GM12878 (cell line): ENCODE data around the gene EBP. TPM values are rescaled to one million over a fixed set of nuclear protein-coding genes. Genes with fewer than 3 reads are reported as not detected.

Experiments
- ATAC-seq: fragments of 200-7000 bp; cut with Tn5 transposase; 3 replicates; pipeline ENCODE4 v1.9.1; 2020; ENCODE audit warnings: mild to moderate bottlenecking, moderate library complexity
- BruUV-seq: library from RNA; stranded (reverse); fragments of 400-500 nt; replicated peaks from 2 replicates; lab custom pipeline; 2021; lab: Mats Ljungman, UMichigan
- CTCF ChIA-PET: fragments of 300-600 bp; sonication (Branson Sonifier 250); formaldehyde crosslinking; extraction: SDS; loops from one replicate; lab custom pipeline; 2021; ENCODE audit warnings: inconsistent platforms; lab: Yijun Ruan, JAX
- POLR2A ChIA-PET: fragments of 350-600 bp; formaldehyde crosslinking; extraction: SDS; loops from one replicate; lab custom pipeline; 2021; ENCODE audit warnings: inconsistent platforms; lab: Charles Lee
- RAD21 ChIA-PET: fragments of 300-600 bp; sonication (Branson Sonifier 250); formaldehyde crosslinking; loops from one replicate; lab custom pipeline; 2023; ENCODE audit warnings: antibody characterized with exemption; ENCODE audit not compliant: unreplicated experiment; lab: Charles Lee
- SMC1A ChIA-PET: fragments of 300-600 bp; sonication (Branson Sonifier 250); formaldehyde crosslinking; loops from one replicate; lab custom pipeline; 2023; ENCODE audit not compliant: unreplicated experiment, uncharacterized antibody; lab: Charles Lee
- DNase-seq: peaks from one replicate; pipeline ENCODE4 v3.0.0-alpha.2; 2011; ENCODE audit warnings: low read depth, low spot score
- FAIRE-seq: peaks from 3 replicates; lab custom pipeline; 2011; peaks lifted over from hg19 to GRCh38; lab: Jason Lieb, UNC
- H2AFZ ChIP-seq: 2 replicates; pipeline ENCODE4 v1.6.0; 2011; ENCODE audit warnings: low read depth, low read length, control low read depth; ENCODE audit not compliant: control insufficient read depth
- H3K27ac ChIP-seq: 2 replicates; pipeline ENCODE4 v1.5.1; 2011; ENCODE audit warnings: control low read depth; ENCODE audit not compliant: control insufficient read depth, insufficient read depth
- H3K27me3 ChIP-seq, 2 experiments: replicated peaks in 1 of 2; 2 replicates each; pipeline versions ENCODE4 v1.6.0 to v1.6.1; 2011; ENCODE audit warnings: low read length in 1 of 2; ENCODE audit not compliant: control insufficient read depth in 2 of 2, insufficient read depth in 2 of 2
- H3K36me3 ChIP-seq, 2 experiments: 2 replicates each; pipeline ENCODE4 v1.5.1; 2011; ENCODE audit warnings: low read length in 1 of 2; ENCODE audit not compliant: control insufficient read depth in 2 of 2, insufficient read depth in 2 of 2
- H3K4me1 ChIP-seq: 2 replicates; pipeline ENCODE4 v1.6.1; 2011; ENCODE audit warnings: mild to moderate bottlenecking, low read length, moderate library complexity, mixed read lengths; ENCODE audit not compliant: control insufficient read depth, insufficient read depth
- H3K4me2 ChIP-seq: 2 replicates; pipeline ENCODE4 v1.6.0; 2011; ENCODE audit warnings: control low read depth; ENCODE audit not compliant: control insufficient read depth, insufficient read depth
- H3K4me3 ChIP-seq: fragments of 200-600 bp; sonication (generic); 2 replicates; pipeline ENCODE4 v1.5.1; 2016
- H3K79me2 ChIP-seq: 2 replicates; pipeline ENCODE4 v1.6.0; 2011; ENCODE audit warnings: low read length; ENCODE audit not compliant: control insufficient read depth, insufficient read depth
- H3K9ac ChIP-seq: 2 replicates; pipeline ENCODE4 v1.8.0; 2011; ENCODE audit warnings: low read length, control low read depth, mixed read lengths; ENCODE audit not compliant: control insufficient read depth, insufficient read depth
- H3K9me3 ChIP-seq: replicated peaks from 3 replicates; pipeline ENCODE4 v1.5.1; 2011; ENCODE audit warnings: mild to moderate bottlenecking, low read length; ENCODE audit not compliant: control insufficient read depth, insufficient read depth
- H4K20me1 ChIP-seq: 2 replicates; pipeline ENCODE4 v1.6.0; 2011; ENCODE audit not compliant: control insufficient read depth, insufficient read depth
- BACH1 ChIP-seq: fragments of 450-650 bp; IDR thresholded peaks from 2 replicates; pipeline ENCODE4 v1.6.1; 2017; ENCODE audit warnings: mild to moderate bottlenecking, borderline replicate concordance
- CHD4 ChIP-seq: fragments of 200-600 bp; sonication (generic); IDR thresholded peaks from 2 replicates; pipeline ENCODE4 v1.6.1; 2016; ENCODE audit warnings: mild to moderate bottlenecking
- ESRRA ChIP-seq: IDR thresholded peaks from 2 replicates; pipeline ENCODE4 v1.6.1; 2012; ENCODE audit warnings: mild to moderate bottlenecking, low read length, improper control_type of control experiment
- MLLT1 ChIP-seq: fragments of 450-650 bp; IDR thresholded peaks from 2 replicates; pipeline ENCODE4 v1.6.1; 2016; ENCODE audit warnings: mild to moderate bottlenecking
- POLR2AphosphoS5 ChIP-seq: IDR thresholded peaks from 2 replicates; pipeline ENCODE4 v1.6.1; 2011; ENCODE audit warnings: mild to moderate bottlenecking, low read length, inconsistent platforms
- RAD51 ChIP-seq: fragments of 450-650 bp; IDR thresholded peaks from 2 replicates; pipeline ENCODE4 v1.6.1; 2016; ENCODE audit warnings: moderate library complexity, mild to moderate bottlenecking, inconsistent platforms
- SUPT20H ChIP-seq: IDR thresholded peaks from 2 replicates; pipeline ENCODE4 v1.6.1; 2011; ENCODE audit warnings: low read depth, mild to moderate bottlenecking, low read length, moderate library complexity, borderline replicate concordance; ENCODE audit not compliant: control insufficient read depth
- WGBS: methylation state at CpG from one replicate; pipeline ENCODE4 v1.1.6; 2016; ENCODE audit warnings: low lambda C conversion rate; ENCODE audit not compliant: insufficient replicate concordance, insufficient coverage; ENCODE audit errors: missing lambda C conversion rate; 5-methylcytosine and 5-hydroxymethylcytosine counted together
- in situ Hi-C: fragments of 300-500 bp; cut with MboI; formaldehyde crosslinking; loops from 9 replicates; pipeline ENCODE4 v1.14.3; 2018; ENCODE audit warnings: mixed read lengths
- intact Hi-C: fragments of 100-400 bp; cut with micrococcal nuclease; formaldehyde crosslinking; loops from one replicate; pipeline ENCODE4 v1.14.2; 2022; ENCODE audit not compliant: unreplicated experiment
- polyA plus RNA-seq, 11 experiments: library from polyadenylated mRNA; depleted of rRNA in 4 of 11; unstranded in 6 of 11; stranded (reverse) in 5 of 11; fragments of >200 nt; fragmentation: Nextera tagmentation in 4 of 11; fragmentation: Illumina TruSeq in 1 of 11; extraction: Ambion mirVana in 4 of 11; extraction: Trizol in 1 of 11; gene quantifications; 1 replicate in 1 of 11; 2 replicates in 10 of 11; pipeline versions ENCODE4 v1.2.1 to v1.2.3, GENCODE V29; 2011 to 2016; ENCODE audit warnings: inconsistent platforms in 2 of 11, missing spikeins in 2 of 11, low read depth in 1 of 11
- total RNA-seq, 4 experiments: library from RNA; depleted of rRNA in 3 of 4; stranded (reverse); fragments of >200 nt in 3 of 4; fragmentation: Illumina TruSeq in 1 of 4; extraction: Trizol in 1 of 4; gene quantifications; 2 replicates each; pipeline versions ENCODE4 v1.2.1 to v1.2.3, GENCODE V29; 2013 to 2021
- TF ChIP-seq, protein P1 (sequence below): IDR thresholded peaks from 2 replicates; pipeline ENCODE4 v1.6.1; 2012; ENCODE audit warnings: mild to moderate bottlenecking, low read depth, low read length
- TF ChIP-seq, protein P2 (sequence below): fragments of 150-350 bp; IDR thresholded peaks from 2 replicates; pipeline ENCODE4 v1.6.1; 2014; ENCODE audit warnings: mild to moderate bottlenecking, low read depth, low read length

The EBP gene
- total and polyA plus RNA-seq, 10 of the 15 experiments (the other 5 are each of a cell fraction or from before 2014, with no cell fraction given): 125 to 628 (median 180) TPM

- Histone ChIP-seq H3K9ac (no peak overlapping the region), H3K4me3 (no peak overlapping the region), H3K9me3 (no peaks in the 10 kb centered on the region; the same call in 2 of the 3 replicates), H3K4me2 (no peak overlapping the region), H3K27ac (no peak overlapping the region), H2AFZ (no peak overlapping the region), H3K4me1 (no peaks in the 10 kb centered on the region), H4K20me1 (no peaks in the 10 kb centered on the region), H3K36me3 (peaks cover 0 to 5% of the 10 kb centered on the region in 2 experiments; a peak in 1 of 4 replicates), H3K27me3 (no peaks in the 10 kb centered on the region), H3K79me2 (no peaks in the 10 kb centered on the region)
- ChIA-PET POLR2A (no interaction called here), SMC1A (no interaction called here), RAD21 (no interaction called here), CTCF (interaction anchor here (0.8 kb wide), 1 partner anchor 407 kb away, joined by 3 read pairs; no protein-coding TSS in a partner anchor)
- WGBS: 61% methylated on average over 2 of the region's 2 CpGs
- FAIRE-seq (no peak), DNase-seq (no peak), ATAC-seq (no peak)
- intact Hi-C loops (no loop called here), in situ Hi-C loops (loop anchor here (10.0 kb wide), 1 partner anchor 405 kb away; no protein-coding TSS in a partner anchor)
- TF ChIP-seq, protein P1, sequence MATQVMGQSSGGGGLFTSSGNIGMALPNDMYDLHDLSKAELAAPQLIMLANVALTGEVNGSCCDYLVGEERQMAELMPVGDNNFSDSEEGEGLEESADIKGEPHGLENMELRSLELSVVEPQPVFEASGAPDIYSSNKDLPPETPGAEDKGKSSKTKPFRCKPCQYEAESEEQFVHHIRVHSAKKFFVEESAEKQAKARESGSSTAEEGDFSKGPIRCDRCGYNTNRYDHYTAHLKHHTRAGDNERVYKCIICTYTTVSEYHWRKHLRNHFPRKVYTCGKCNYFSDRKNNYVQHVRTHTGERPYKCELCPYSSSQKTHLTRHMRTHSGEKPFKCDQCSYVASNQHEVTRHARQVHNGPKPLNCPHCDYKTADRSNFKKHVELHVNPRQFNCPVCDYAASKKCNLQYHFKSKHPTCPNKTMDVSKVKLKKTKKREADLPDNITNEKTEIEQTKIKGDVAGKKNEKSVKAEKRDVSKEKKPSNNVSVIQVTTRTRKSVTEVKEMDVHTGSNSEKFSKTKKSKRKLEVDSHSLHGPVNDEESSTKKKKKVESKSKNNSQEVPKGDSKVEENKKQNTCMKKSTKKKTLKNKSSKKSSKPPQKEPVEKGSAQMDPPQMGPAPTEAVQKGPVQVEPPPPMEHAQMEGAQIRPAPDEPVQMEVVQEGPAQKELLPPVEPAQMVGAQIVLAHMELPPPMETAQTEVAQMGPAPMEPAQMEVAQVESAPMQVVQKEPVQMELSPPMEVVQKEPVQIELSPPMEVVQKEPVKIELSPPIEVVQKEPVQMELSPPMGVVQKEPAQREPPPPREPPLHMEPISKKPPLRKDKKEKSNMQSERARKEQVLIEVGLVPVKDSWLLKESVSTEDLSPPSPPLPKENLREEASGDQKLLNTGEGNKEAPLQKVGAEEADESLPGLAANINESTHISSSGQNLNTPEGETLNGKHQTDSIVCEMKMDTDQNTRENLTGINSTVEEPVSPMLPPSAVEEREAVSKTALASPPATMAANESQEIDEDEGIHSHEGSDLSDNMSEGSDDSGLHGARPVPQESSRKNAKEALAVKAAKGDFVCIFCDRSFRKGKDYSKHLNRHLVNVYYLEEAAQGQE: no peak
- TF ChIP-seq BACH1 (no peak), ESRRA (no peak), RAD51 (no peak), MLLT1 (no peak), SUPT20H (no peak), POLR2AphosphoS5 (no peak), CHD4 (no peak)
- TF ChIP-seq, protein P2, sequence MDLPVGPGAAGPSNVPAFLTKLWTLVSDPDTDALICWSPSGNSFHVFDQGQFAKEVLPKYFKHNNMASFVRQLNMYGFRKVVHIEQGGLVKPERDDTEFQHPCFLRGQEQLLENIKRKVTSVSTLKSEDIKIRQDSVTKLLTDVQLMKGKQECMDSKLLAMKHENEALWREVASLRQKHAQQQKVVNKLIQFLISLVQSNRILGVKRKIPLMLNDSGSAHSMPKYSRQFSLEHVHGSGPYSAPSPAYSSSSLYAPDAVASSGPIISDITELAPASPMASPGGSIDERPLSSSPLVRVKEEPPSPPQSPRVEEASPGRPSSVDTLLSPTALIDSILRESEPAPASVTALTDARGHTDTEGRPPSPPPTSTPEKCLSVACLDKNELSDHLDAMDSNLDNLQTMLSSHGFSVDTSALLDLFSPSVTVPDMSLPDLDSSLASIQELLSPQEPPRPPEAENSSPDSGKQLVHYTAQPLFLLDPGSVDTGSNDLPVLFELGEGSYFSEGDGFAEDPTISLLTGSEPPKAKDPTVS: no peak
- no TSS peak for BruUV-seq
Measured at GRCh38 chrX:48489892-48490291, 31.7 kb upstream of the EBP start.
